Kasumi-1 (cell line): Measurements from ENCODE around the gene NREP.
A peak's percentile ranks its signal among the peaks of the same experiment; 100 is the strongest.

ENCODE experiments used
- DNase-seq, 2 experiments: peaks; one replicate each; lab custom pipeline; 2025; lab: John Stamatoyannopoulos, UW

Gene NREP

GRCh38 chr5:111697881-111698757 is 58.9 kb downstream of the NREP start:
- DNase-seq = no peak

- no peak for DNase-seq
Observed at GRCh38 chr5:111697215-111697614, 59.8 kb downstream of the NREP start.

- no peak for DNase-seq
Observed at GRCh38 chr5:111695991-111696390, 61.0 kb downstream of the NREP start.

- DNase-seq = no peak
Observed at GRCh38 chr5:111694133-111694532, 62.9 kb downstream of the NREP start.

- no peak for DNase-seq
Observed at GRCh38 chr5:111691914-111692313, 65.1 kb downstream of the NREP start.

GRCh38 chr5:111691508-111691907 is 65.5 kb downstream of the NREP start:
- DNase-seq = no peak

GRCh38 chr5:111689357-111689935 is 67.5 kb downstream of the NREP start:
- DNase-seq = no peak

GRCh38 chr5:111685969-111686368 is 71.0 kb downstream of the NREP start:
- DNase-seq = no peak

- DNase-seq = no peak
Observed at GRCh38 chr5:111682641-111683040, 74.4 kb downstream of the NREP start.

- no peak for DNase-seq
Observed at GRCh38 chr5:111682121-111682520, 74.9 kb downstream of the NREP start.

GRCh38 chr5:111681414-111682120 is 75.4 kb downstream of the NREP start:
- no peak for DNase-seq

GRCh38 chr5:111680737-111681413 is 76.1 kb downstream of the NREP start:
- peak; percentile 8 to 11 for DNase-seq

- DNase-seq = no peak
Observed at GRCh38 chr5:111679611-111680010, 77.4 kb downstream of the NREP start.
